Measurements from ENCODE around the gene STK32A.

- no peak for TF ChIP-seq CTCF (IDR thresholded peaks at IDR 0.05)
- no peak for TF ChIP-seq POLR2A (IDR thresholded peaks at IDR 0.05)
Measured at GRCh38 chr5:147377682-147378081, 142.9 kb downstream of the STK32A start.

Data from tibial nerve (tissue), 3 donors.